Left kidney (tissue), 2 donors: Measurements from ENCODE around the gene WNT11. TPM values are rescaled to one million over a fixed set of nuclear protein-coding genes. Genes with fewer than 3 reads are reported as not detected.

Source experiments
- DNase-seq: peaks from one replicate; pipeline ENCODE4 v3.0.0-alpha.2; 2013
- polyA plus RNA-seq: library from polyadenylated mRNA; unstranded; fragments of 120-200 nt; gene quantifications from one replicate; pipeline ENCODE4 v1.2.1, GENCODE V29; 2013; ENCODE audit not compliant: insufficient read length

WNT11 gene
- polyA plus RNA-seq, 1 donor: 10.3 TPM

GRCh38 chr11:76221365-76221764, 15.1 kb upstream of the WNT11 start:
- DNase-seq: no peak

- no peak for DNase-seq
Observed at GRCh38 chr11:76219243-76219642, 12.9 kb upstream of the WNT11 start.

GRCh38 chr11:76218449-76219178, 12.3 kb upstream of the WNT11 start:
- no peak for DNase-seq

GRCh38 chr11:76217653-76218160, 11.4 kb upstream of the WNT11 start:
- no peak for DNase-seq

GRCh38 chr11:76216536-76217325, 10.4 kb upstream of the WNT11 start:
- no peak for DNase-seq

GRCh38 chr11:76215941-76216340, 9.6 kb upstream of the WNT11 start:
- no peak for DNase-seq

- DNase-seq: no peak
Observed at GRCh38 chr11:76214968-76215548, 8.8 kb upstream of the WNT11 start.

GRCh38 chr11:76214186-76214585, 7.9 kb upstream of the WNT11 start:
- DNase-seq: no peak

GRCh38 chr11:76212086-76213035, 6.1 kb upstream of the WNT11 start:
- no peak for DNase-seq

GRCh38 chr11:76210931-76211851, 4.9 kb upstream of the WNT11 start:
- DNase-seq: no peak

- no peak for DNase-seq
Observed at GRCh38 chr11:76209973-76210930, 4.0 kb upstream of the WNT11 start.

GRCh38 chr11:76209375-76209972, 3.2 kb upstream of the WNT11 start:
- no peak for DNase-seq

GRCh38 chr11:76208438-76209374, 2.4 kb upstream of the WNT11 start:
- no peak for DNase-seq

GRCh38 chr11:76207642-76208401, 1.5 kb upstream of the WNT11 start:
- DNase-seq: peak; percentile 81

- no peak for DNase-seq
Observed at GRCh38 chr11:76206077-76206326, 300 bp downstream of the WNT11 start.

- DNase-seq: no peak
Observed at GRCh38 chr11:76205252-76206076, 838 bp downstream of the WNT11 start.
